ENCODE results near the gene PARVA.
"Not testable (repeated sequence)": the region's sequence is repeated elsewhere in the genome, so short reads cannot be mapped to it uniquely, and the experiment has no call there.

The PARVA gene

DNA sequence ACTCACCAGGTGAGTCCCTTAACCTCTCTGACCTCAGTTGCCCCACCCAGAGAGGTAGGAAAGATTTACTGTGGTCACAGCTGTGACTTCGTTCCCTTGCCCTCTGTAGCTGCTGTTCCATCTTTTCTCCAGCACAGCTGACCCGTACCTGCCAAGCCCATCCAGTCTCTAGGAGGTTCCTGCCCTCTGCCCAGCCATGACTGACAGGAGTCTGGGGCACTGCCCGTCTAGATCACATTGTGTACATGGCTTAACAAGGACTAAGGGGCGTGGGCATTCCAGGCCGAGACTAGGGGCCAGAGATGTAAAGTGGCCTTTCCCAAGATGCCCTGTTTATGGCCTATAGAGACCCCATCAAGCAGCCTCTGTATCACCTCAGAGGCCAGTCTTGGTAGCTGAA lies 132.0 kb downstream of the PARVA start:
- TF ChIP-seq Cebpa-rat (IDR thresholded peaks at IDR 0.05), result no peak
- Histone ChIP-seq H3K27ac (no peak overlapping the region), H3K9ac (no peak overlapping the region), H3K4me3 (no peak overlapping the region), H3K4me1 (no peaks in the 10 kb centered on the region), H3K36me3 (no peaks in the 10 kb centered on the region), H3K9me3 (no peaks in the 10 kb centered on the region), H3K4me2 (no peak overlapping the region), H3K27me3 (no peaks in the 10 kb centered on the region), H4K20me1 (no peaks in the 10 kb centered on the region)

DNA sequence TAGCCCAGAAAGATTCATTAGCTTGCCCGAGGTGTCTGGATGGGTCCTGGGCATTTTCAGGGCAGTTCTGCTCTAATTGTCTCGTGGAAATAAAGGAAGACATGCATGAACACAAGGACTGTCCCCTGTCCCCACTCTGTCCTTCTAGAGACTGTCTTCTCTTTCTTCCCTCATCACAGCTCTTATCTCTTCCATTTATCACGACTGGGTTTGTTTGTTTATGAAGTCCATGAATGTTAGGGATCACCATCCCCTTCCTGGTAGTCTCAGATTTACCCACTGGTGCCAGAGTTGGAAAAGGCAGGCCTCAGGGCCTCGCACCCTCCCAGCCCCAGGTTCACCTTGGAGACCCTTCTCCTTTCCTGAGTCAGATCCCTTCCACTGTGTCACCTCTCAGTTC lies 134.8 kb downstream of the PARVA start:
- H3K27me3 ChIP-seq, result no peaks in the 10 kb centered on the region
- no peaks in the 10 kb centered on the region for H3K4me1 ChIP-seq
- no peak overlapping the region for H3K27ac ChIP-seq
- H3K9me3 ChIP-seq, result no peaks in the 10 kb centered on the region
- H3K4me3 ChIP-seq, result no peak overlapping the region
- no peak for TF ChIP-seq Cebpa-rat (IDR thresholded peaks at IDR 0.05)
- H3K9ac ChIP-seq, result no peak overlapping the region
- no peaks in the 10 kb centered on the region for H3K36me3 ChIP-seq
- no peaks in the 10 kb centered on the region for H4K20me1 ChIP-seq
- no peak overlapping the region for H3K4me2 ChIP-seq

DNA sequence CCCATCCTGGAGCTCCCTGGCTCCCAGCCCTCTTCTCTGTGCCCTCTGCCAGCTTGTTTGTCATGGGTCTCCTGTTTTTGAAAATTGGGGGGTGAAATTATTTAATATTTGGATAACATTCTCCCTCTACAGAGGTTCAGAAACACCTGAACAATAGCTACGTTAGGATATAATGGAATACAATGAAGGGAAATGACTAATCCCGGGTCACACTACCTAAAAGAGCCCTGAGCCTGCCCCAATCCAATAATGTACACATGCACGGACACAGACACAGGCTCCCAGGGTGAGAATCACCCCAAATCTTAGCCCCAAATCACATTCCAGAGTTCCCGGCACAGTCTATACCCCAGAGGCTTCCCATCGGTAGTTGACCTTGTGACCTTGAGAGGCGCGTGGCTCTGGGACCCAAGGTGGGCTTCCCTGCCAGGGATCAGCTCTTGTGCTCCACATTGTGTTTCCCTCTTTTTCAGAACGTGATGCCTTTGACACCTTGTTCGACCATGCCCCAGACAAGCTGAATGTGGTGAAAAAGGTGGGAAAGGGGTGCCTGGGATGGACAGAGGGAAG lies 135.5 kb downstream of the PARVA start:
- Histone ChIP-seq H3K4me2 (no peak overlapping the region), H3K27me3 (no peaks in the 10 kb centered on the region), H3K27ac (no peak overlapping the region), H3K9ac (no peak overlapping the region), H4K20me1 (no peaks in the 10 kb centered on the region), H3K9me3 (no peaks in the 10 kb centered on the region), H3K4me1 (no peaks in the 10 kb centered on the region), H3K36me3 (no peaks in the 10 kb centered on the region), H3K4me3 (no peak overlapping the region)
- TF ChIP-seq Cebpa-rat (IDR thresholded peaks at IDR 0.05), result no peak

DNA sequence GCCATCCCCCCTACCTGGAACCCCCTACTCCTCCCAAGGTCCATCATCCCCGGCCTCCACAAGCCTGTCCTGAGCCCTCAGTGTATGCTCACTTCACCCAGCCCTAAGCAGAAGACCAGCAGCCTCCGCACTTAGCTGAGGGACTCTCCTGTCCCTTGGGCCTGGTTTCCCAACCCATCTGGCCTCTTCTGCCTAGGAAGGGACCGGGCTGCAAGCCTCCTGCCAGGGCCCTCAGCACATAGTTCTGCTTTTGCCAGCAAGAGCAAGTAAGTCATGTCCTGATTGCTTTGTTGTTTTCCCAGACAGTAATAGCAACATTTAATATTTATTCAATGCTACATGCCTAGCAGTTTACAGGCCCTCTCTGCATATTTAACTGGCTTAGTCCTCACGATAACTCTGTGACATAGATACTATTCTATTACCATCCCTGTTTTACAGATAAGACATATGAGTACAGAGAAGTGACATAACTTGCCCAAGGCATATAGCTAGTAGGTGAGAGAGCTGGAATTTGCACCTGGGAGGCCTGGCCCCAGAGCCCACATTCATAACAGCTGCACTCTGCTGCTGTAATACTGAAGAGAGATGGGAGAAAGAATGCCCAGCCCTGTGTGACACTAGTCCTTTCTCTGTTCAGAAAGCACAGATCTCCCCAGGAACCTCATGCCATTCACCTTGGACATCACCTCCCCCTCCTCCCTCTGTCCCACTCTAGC lies 139.2 kb downstream of the PARVA start:
- H3K4me3 ChIP-seq, result no peak overlapping the region
- H3K27me3 ChIP-seq, result no peaks in the 10 kb centered on the region
- no peak overlapping the region for H3K27ac ChIP-seq
- no peak overlapping the region for H3K9ac ChIP-seq
- TF ChIP-seq Cebpa-rat (IDR thresholded peaks at IDR 0.05), result no peak
- no peaks in the 10 kb centered on the region for H3K36me3 ChIP-seq
- no peaks in the 10 kb centered on the region for H4K20me1 ChIP-seq
- peaks cover 6% of the 10 kb centered on the region; the same call in 1 of the 2 replicates for H3K4me1 ChIP-seq
- H3K4me2 ChIP-seq, result no peak overlapping the region
- no peaks in the 10 kb centered on the region for H3K9me3 ChIP-seq

DNA sequence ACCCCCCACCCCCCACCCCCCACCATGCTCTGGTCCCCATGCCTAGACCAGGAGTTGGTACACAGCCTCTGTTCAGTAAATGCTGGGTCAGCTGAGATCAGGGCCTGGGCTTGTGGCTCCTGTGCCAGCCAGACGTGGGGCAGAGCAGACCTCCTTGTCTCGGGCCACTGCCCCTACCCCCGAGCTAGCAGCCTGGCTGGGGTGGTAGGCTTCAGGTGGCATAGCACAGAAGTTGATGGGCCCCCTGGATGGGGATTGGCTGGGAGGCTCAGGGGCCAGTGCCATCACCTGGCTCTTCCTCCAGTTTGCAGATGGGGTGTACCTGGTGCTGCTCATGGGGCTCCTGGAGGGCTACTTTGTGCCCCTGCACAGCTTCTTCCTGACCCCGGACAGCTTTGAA lies 139.9 kb downstream of the PARVA start:
- H3K27me3 ChIP-seq, result no peaks in the 10 kb centered on the region
- H3K4me1 ChIP-seq, result peaks cover 6% of the 10 kb centered on the region; the same call in 1 of the 2 replicates
- H3K9ac ChIP-seq, result no peak overlapping the region
- H4K20me1 ChIP-seq, result no peaks in the 10 kb centered on the region
- H3K4me3 ChIP-seq, result no peak overlapping the region
- no peak for TF ChIP-seq Cebpa-rat (IDR thresholded peaks at IDR 0.05)
- no peaks in the 10 kb centered on the region for H3K36me3 ChIP-seq
- no peak overlapping the region for H3K4me2 ChIP-seq
- H3K9me3 ChIP-seq, result no peaks in the 10 kb centered on the region
- H3K27ac ChIP-seq, result no peak overlapping the region

DNA sequence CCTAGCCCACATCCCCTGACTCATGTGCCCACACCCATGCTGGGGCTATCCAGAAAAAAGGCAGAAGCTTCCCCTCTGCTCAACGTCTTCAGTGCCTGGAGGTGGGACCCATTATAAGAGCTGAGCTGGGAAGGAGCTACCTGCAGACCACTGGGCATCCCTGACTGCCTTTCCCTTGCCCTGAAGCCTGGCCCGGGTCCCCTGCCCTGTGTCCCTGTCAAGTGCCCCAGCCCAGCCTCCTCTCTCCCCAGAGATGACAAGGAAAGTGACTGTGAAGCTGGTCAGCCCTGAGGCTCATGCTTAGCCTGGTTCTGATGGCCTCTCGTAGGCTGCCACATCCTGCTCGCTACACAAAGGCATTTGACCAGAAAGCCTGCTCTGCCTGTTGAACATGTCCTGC lies 140.4 kb downstream of the PARVA start:
- no peaks in the 10 kb centered on the region for H3K36me3 ChIP-seq
- no peak for TF ChIP-seq Cebpa-rat (IDR thresholded peaks at IDR 0.05)
- no peak overlapping the region for H3K4me2 ChIP-seq
- no peak overlapping the region for H3K4me3 ChIP-seq
- no peaks in the 10 kb centered on the region for H3K9me3 ChIP-seq
- H4K20me1 ChIP-seq, result no peaks in the 10 kb centered on the region
- H3K9ac ChIP-seq, result no peak overlapping the region
- no peak overlapping the region for H3K27ac ChIP-seq
- H3K4me1 ChIP-seq, result peaks cover 6% of the 10 kb centered on the region; the same call in 1 of the 2 replicates
- no peaks in the 10 kb centered on the region for H3K27me3 ChIP-seq

DNA sequence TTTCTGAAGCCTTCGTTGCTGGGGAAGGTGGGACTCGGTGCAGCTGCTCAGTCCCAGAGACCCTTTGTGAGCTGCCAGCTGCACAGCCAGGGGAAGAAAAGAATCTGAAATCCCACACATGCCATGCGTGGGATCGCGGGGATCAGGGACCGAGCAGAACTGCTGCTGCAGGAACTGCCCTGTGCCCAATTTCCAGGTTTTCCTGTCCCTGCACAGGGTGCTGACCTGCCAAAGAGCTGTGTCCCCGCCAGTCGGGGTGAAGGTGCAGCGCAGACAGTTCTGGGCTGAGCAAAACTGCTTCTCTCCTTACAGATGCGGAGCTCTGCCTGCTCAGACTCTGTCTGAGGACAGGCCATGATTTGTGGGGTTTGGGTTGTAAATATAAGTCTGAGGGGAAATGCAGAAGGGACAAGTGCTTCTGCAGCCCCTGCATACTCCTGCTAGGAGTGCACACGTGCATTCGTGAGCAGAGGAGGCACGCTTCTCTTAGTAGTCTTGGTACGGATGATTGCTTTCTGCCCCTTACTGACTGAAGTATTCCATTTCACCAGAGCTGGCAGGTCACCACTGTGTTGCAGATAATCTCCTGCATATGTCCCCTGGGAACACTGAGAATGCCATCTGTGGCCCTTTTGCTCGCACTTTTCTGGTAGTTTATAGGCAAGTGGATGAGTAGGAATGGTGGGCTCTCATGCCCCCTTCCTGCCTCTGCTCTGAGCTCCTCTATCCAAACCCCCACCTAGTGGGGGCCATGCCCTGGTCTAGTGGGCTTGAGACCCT lies 141.4 kb downstream of the PARVA start:
- no peak overlapping the region for H3K4me2 ChIP-seq
- no peak overlapping the region for H3K4me3 ChIP-seq
- H3K9ac ChIP-seq, result no peak overlapping the region
- H4K20me1 ChIP-seq, result no peaks in the 10 kb centered on the region
- no peaks in the 10 kb centered on the region for H3K36me3 ChIP-seq
- H3K4me1 ChIP-seq, result peaks cover 6% of the 10 kb centered on the region; the same call in 1 of the 2 replicates
- TF ChIP-seq Cebpa-rat (IDR thresholded peaks at IDR 0.05), result no peak
- H3K27me3 ChIP-seq, result no peaks in the 10 kb centered on the region
- no peaks in the 10 kb centered on the region for H3K9me3 ChIP-seq
- H3K27ac ChIP-seq, result no peak overlapping the region

DNA sequence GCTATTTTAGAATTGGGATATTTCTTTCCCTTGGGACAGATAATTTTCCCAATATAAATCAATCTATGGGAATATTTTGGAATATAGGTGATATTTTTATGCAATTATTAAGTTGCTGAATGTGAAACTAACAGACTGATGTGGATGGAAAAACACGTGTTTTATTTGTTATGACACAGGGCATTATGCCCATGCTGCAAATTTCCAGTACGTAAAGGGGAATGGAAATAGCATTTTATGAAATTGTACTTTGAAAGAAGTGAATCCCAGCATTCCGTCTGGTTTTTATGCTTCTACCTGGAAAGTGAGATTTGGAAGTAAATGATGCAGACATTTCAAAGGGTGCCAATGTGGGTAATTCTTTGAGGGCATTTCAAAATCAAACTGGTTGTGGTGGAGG lies 142.7 kb downstream of the PARVA start:
- Histone ChIP-seq H3K36me3 (no peaks in the 10 kb centered on the region), H3K9ac (no peak overlapping the region), H3K9me3 (no peaks in the 10 kb centered on the region), H3K27ac (no peak overlapping the region), H3K4me2 (no peak overlapping the region), H3K4me1 (peaks cover 6% of the 10 kb centered on the region; the same call in 1 of the 2 replicates), H4K20me1 (no peaks in the 10 kb centered on the region), H3K27me3 (no peaks in the 10 kb centered on the region), H3K4me3 (no peak overlapping the region)
- TF ChIP-seq Cebpa-rat (IDR thresholded peaks at IDR 0.05), result no peak

DNA sequence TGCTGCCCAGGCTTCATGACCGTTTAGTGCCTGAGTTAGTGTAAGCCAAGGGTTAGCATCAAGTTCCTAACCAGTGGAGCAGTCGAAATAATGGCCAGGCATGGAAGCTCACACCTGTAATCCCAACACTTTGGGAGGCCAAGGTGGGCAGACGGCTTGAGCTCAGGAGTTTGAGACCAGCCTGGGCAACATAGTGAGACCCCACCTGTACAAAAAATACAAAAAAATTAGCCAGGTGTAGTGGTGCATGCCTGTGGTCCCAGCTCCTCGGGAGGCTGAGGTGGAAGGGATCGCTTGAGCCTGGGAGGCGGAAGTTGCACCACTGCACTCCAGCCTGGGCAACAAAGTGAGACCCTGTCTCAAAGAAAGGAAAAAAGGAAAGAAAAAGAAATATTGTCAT lies 143.2 kb downstream of the PARVA start:
- H4K20me1 ChIP-seq, H3K27ac ChIP-seq, H3K36me3 ChIP-seq, H3K9me3 ChIP-seq, H3K27me3 ChIP-seq, H3K4me2 ChIP-seq, H3K4me3 ChIP-seq, H3K9ac ChIP-seq, H3K4me1 ChIP-seq: not testable (repeated sequence)

Data from BLaER1 (cell line).